HCT116 (cell line): Measurements from ENCODE around the gene UNK. TPM values are rescaled to one million over a fixed set of nuclear protein-coding genes. Genes with fewer than 3 reads are reported as not detected.

Source experiments
- ATAC-seq: fragments of 200-7000 bp; cut with Tn5 transposase; 2 replicates; pipeline ENCODE4 v1.9.1; 2020; ENCODE audit warnings: mild to moderate bottlenecking, moderate library complexity
- BruUV-seq: library from RNA; stranded (reverse); fragments of 400-500 nt; replicated peaks from 2 replicates; lab custom pipeline; 2021; lab: Mats Ljungman, UMichigan
- CTCF ChIA-PET: fragments of 300-600 bp; sonication (Branson Sonifier 250); formaldehyde crosslinking; loops from one replicate; lab custom pipeline; 2021; ENCODE audit warnings: antibody characterized with exemption; lab: Charles Lee
- POLR2A ChIA-PET: fragments of 300-600, 350-600 bp; sonication (Branson Sonifier 250); formaldehyde crosslinking; loops from one replicate; lab custom pipeline; 2021; ENCODE audit warnings: antibody characterized with exemption; lab: Charles Lee
- RAD21 ChIA-PET, 2 experiments: fragments of 300-600 bp; sonication (Branson Sonifier 250); formaldehyde crosslinking; loops; one replicate each; lab custom pipeline; 2023; ENCODE audit warnings: low total read pairs in 2 of 2; ENCODE audit not compliant: uncharacterized antibody in 2 of 2, unreplicated experiment in 2 of 2, low non-redundant PET in 1 of 2; lab: Charles Lee
- DNase-seq: peaks from one replicate; pipeline ENCODE4 v3.0.0-alpha.2; 2010; ENCODE audit warnings: low read depth, low spot score
- H2AFZ ChIP-seq: fragments of 200-600 bp; shearing (Covaris generic), sonication (generic); 2 replicates; pipeline ENCODE4 v1.6.1; 2017; ENCODE audit warnings: low read depth, mixed run types, mixed read lengths, antibody characterized with exemption, low read length; ENCODE audit not compliant: poor library complexity, severe bottlenecking
- H3K27ac ChIP-seq: 2 replicates; pipeline ENCODE4 v1.5.1; 2012; ENCODE audit warnings: low read depth, low read length
- H3K27me3 ChIP-seq: fragments of 200-600 bp; sonication (generic); 2 replicates; pipeline ENCODE4 v1.6.1; 2016; ENCODE audit warnings: mixed run types, low read length, mixed read lengths; ENCODE audit not compliant: insufficient read depth
- H3K36me3 ChIP-seq, 2 experiments: fragments of 200-500 bp in 1 of 2; fragments of 200-600 bp in 1 of 2; sonication (Bioruptor generic) in 1 of 2; sonication (generic) in 1 of 2; 2 replicates each; pipeline versions ENCODE4 v1.5.1 to v1.6.1; 2014 to 2016; ENCODE audit warnings: low read length in 2 of 2, inconsistent platforms in 1 of 2, mixed read lengths in 1 of 2, mixed run types in 1 of 2; ENCODE audit not compliant: insufficient read depth in 2 of 2, control insufficient read depth in 1 of 2
- H3K4me1 ChIP-seq, 2 experiments: fragments of 200-600 bp in 1 of 2; sonication (generic) in 1 of 2; 2 replicates each; pipeline versions ENCODE4 v1.5.1 to v1.6.1; 2012 to 2017; ENCODE audit warnings: low read length in 2 of 2, inconsistent platforms in 1 of 2, mild to moderate bottlenecking in 1 of 2, mixed read lengths in 1 of 2, mixed run types in 1 of 2, moderate library complexity in 1 of 2; ENCODE audit not compliant: insufficient read depth in 2 of 2, control insufficient read depth in 1 of 2
- H3K4me2 ChIP-seq: fragments of 200-600 bp; sonication (generic); 2 replicates; pipeline ENCODE4 v1.6.1; 2017; ENCODE audit warnings: mixed run types, low read length, mixed read lengths
- H3K4me3 ChIP-seq, 2 experiments: fragments of 200-600 bp in 1 of 2; sonication (generic) in 1 of 2; replicated peaks in 1 of 2; 2 replicates each; pipeline ENCODE4 v1.5.1; 2011 to 2016; ENCODE audit warnings: low read length in 2 of 2, control low read depth in 1 of 2, low read depth in 1 of 2, mild to moderate bottlenecking in 1 of 2, mixed read lengths in 1 of 2, mixed run types in 1 of 2
- H3K79me2 ChIP-seq: fragments of 200-600 bp; sonication (generic); 2 replicates; pipeline ENCODE4 v1.6.1; 2017; ENCODE audit warnings: mild to moderate bottlenecking, mixed run types, low read length, moderate library complexity, mixed read lengths; ENCODE audit not compliant: insufficient read depth
- H3K9ac ChIP-seq: fragments of 200-600 bp; sonication (generic); 2 replicates; pipeline ENCODE4 v1.6.1; 2016; ENCODE audit warnings: low read length, mixed read lengths
- H3K9me2 ChIP-seq: fragments of 200-600 bp; sonication (generic), shearing (Covaris generic); 2 replicates; pipeline ENCODE4 v1.6.1; 2017; ENCODE audit warnings: mixed run types, mild to moderate bottlenecking, moderate library complexity; ENCODE audit not compliant: insufficient read depth
- H3K9me3 ChIP-seq, 2 experiments: fragments of 200-500 bp in 1 of 2; fragments of 200-600 bp in 1 of 2; sonication (Bioruptor generic) in 1 of 2; sonication (generic) in 1 of 2; 2 replicates each; pipeline ENCODE4 v1.6.1; 2014 to 2017; ENCODE audit warnings: low read length in 2 of 2, mixed read lengths in 2 of 2, inconsistent platforms in 1 of 2, low read depth in 1 of 2, mild to moderate bottlenecking in 1 of 2, mixed run types in 1 of 2, moderate library complexity in 1 of 2; ENCODE audit not compliant: control insufficient read depth in 1 of 2, insufficient read depth in 1 of 2
- H4K20me1 ChIP-seq: fragments of 200-600 bp; sonication (generic), shearing (Covaris generic); 2 replicates; pipeline ENCODE4 v1.6.1; 2017; ENCODE audit warnings: mixed run types, mild to moderate bottlenecking, moderate library complexity; ENCODE audit not compliant: insufficient read depth
- ATF3 ChIP-seq: IDR thresholded peaks from 2 replicates; pipeline ENCODE4 v1.6.1; 2012
- CTCF ChIP-seq, 3 experiments: fragments of 200-600 bp in 1 of 3; sonication (generic) in 1 of 3; IDR thresholded peaks in 2 of 3; conservative IDR thresholded peaks in 1 of 3; 2 replicates each; pipeline ENCODE4 v1.5.1; 2012 to 2017; ENCODE audit warnings: low read depth in 2 of 3, low read length in 2 of 3, antibody characterized with exemption in 1 of 3, borderline replicate concordance in 1 of 3, control low read depth in 1 of 3, mild to moderate bottlenecking in 1 of 3, mixed read lengths in 1 of 3, mixed run types in 1 of 3, moderate library complexity in 1 of 3; ENCODE audit not compliant: insufficient read depth in 1 of 3
- EGR1 ChIP-seq: IDR thresholded peaks from 2 replicates; pipeline ENCODE4 v1.6.1; 2012; ENCODE audit warnings: low read depth
- ELF1 ChIP-seq: IDR thresholded peaks from 2 replicates; pipeline ENCODE4 v1.6.1; 2012; ENCODE audit warnings: low read depth, borderline replicate concordance
- POLR2AphosphoS5 ChIP-seq: IDR thresholded peaks from 2 replicates; pipeline ENCODE4 v1.6.1; 2011; ENCODE audit warnings: mild to moderate bottlenecking, low read depth, low read length, moderate library complexity
- RAD21 ChIP-seq: IDR thresholded peaks from 2 replicates; pipeline ENCODE4 v1.6.1; 2012; ENCODE audit warnings: low read depth, mild to moderate bottlenecking
- SIN3A ChIP-seq: IDR thresholded peaks from 2 replicates; pipeline ENCODE4 v1.6.1; 2012; ENCODE audit warnings: low read depth
- SRF ChIP-seq: IDR thresholded peaks from 2 replicates; pipeline ENCODE4 v1.6.1; 2012; ENCODE audit warnings: low read depth
- TCF7L2 ChIP-seq: IDR thresholded peaks from 2 replicates; pipeline ENCODE4 v1.7.0; 2011; ENCODE audit warnings: borderline replicate concordance, inconsistent platforms; ENCODE audit not compliant: insufficient read depth, insufficient read length; ENCODE audit errors: extremely low read depth
- ZFX ChIP-seq: fragments of 450-650 bp; IDR thresholded peaks from 2 replicates; pipeline ENCODE4 v1.6.1; 2017
- intact Hi-C: fragments of 100-400 bp; cut with micrococcal nuclease; formaldehyde crosslinking; loops from 2 replicates; pipeline ENCODE4 v1.10.0; 2022
- total RNA-seq: library from RNA; stranded (reverse); gene quantifications from one replicate; pipeline ENCODE4 v1.2.1, GENCODE V29; 2021; ENCODE audit not compliant: unreplicated experiment

UNK gene
- total RNA-seq, 1 experiment from 2014 or later, result 40.6 TPM

GRCh38 chr17:75757086-75757681 is 27.4 kb upstream of the UNK start:
- RAD21 ChIA-PET, result no interaction called here
- Histone ChIP-seq H3K27ac (no peak overlapping the region), H4K20me1 (no peaks in the 10 kb centered on the region), H3K9ac (no peak overlapping the region), H3K4me3 (no peak overlapping the region), H2AFZ (no peak overlapping the region), H3K36me3 (peaks cover 11 to 59% of the 10 kb centered on the region in 2 experiments; a peak in 3 of 4 replicates), H3K4me1 (peaks cover 0 to 6% of the 10 kb centered on the region in 2 experiments; a peak in 1 of 4 replicates), H3K9me3 (no peaks in the 10 kb centered on the region), H3K4me2 (no peak overlapping the region), H3K27me3 (no peaks in the 10 kb centered on the region), H3K9me2 (no peaks in the 10 kb centered on the region), H3K79me2 (no peaks in the 10 kb centered on the region)
- intact Hi-C loops, result loop anchor here (10.0 kb wide), 1 partner anchor 332 kb away; no protein-coding TSS in a partner anchor
- TF ChIP-seq ZFX (no peak), ELF1 (no peak), TCF7L2 (no peak), POLR2AphosphoS5 (no peak), ATF3 (no peak), EGR1 (no peak), SRF (no peak)
- BruUV-seq, result TSS peak; percentile 78
- CTCF ChIA-PET, result no interaction called here
- DNase-seq (no peak), ATAC-seq (no peak)
- POLR2A ChIA-PET, result no interaction called here

- Histone ChIP-seq H3K27me3 (no peaks in the 10 kb centered on the region), H3K79me2 (no peaks in the 10 kb centered on the region), H3K36me3 (peaks cover 7 to 47% of the 10 kb centered on the region in 2 experiments; a peak in 3 of 4 replicates), H3K4me2 (no peak overlapping the region), H4K20me1 (no peaks in the 10 kb centered on the region), H3K4me3 (no peak overlapping the region), H3K27ac (no peak overlapping the region; the same call in 1 of the 2 replicates), H3K9ac (0 out of 2 replicates have a peak overlapping the region, but pooled peaks have one; percentile 0), H3K9me2 (no peaks in the 10 kb centered on the region), H3K9me3 (no peaks in the 10 kb centered on the region), H2AFZ (no peak overlapping the region), H3K4me1 (peaks cover 2 to 9% of the 10 kb centered on the region in 2 experiments; a peak in 3 of 4 replicates)
- BruUV-seq, result no TSS peak
- DNase-seq, result no peak
- peak; percentile 70 for ATAC-seq
- TF ChIP-seq CTCF (IDR thresholded peaks at IDR 0.05 in 2 of 3, conservative IDR thresholded peaks at IDR 0.05 in 1 of 3; ENCODE audit: borderline replicate concordance in 1 of 3, insufficient read depth in 1 of 3, low read depth in 2 of 3, low read length in 2 of 3), result peak; percentile 57 to 73 (median 63); a peak in 5 of 6 replicates
- no peak for TF ChIP-seq SIN3A
- peak; percentile 75 for TF ChIP-seq RAD21
- ChIA-PET CTCF (no interaction called here), RAD21 (no interaction called here), POLR2A (interaction anchor here (1.9 kb wide), 1 partner anchor 18 kb away, joined by 8 read pairs; no protein-coding TSS in a partner anchor)
- intact Hi-C loops, result loop anchor here (10.0 kb wide), 1 partner anchor 334 kb away; no protein-coding TSS in a partner anchor
These were observed 26.3 kb upstream of the UNK start for GRCh38 chr17:75758131-75758905.
